ENCODE data around the gene RPS6KL1. TPM values are rescaled to one million over a fixed set of nuclear protein-coding genes. Genes with fewer than 3 reads are reported as not detected.

Gene RPS6KL1
- total RNA-seq, 1 experiment from 2014 or later = 16.4 TPM

DNA sequence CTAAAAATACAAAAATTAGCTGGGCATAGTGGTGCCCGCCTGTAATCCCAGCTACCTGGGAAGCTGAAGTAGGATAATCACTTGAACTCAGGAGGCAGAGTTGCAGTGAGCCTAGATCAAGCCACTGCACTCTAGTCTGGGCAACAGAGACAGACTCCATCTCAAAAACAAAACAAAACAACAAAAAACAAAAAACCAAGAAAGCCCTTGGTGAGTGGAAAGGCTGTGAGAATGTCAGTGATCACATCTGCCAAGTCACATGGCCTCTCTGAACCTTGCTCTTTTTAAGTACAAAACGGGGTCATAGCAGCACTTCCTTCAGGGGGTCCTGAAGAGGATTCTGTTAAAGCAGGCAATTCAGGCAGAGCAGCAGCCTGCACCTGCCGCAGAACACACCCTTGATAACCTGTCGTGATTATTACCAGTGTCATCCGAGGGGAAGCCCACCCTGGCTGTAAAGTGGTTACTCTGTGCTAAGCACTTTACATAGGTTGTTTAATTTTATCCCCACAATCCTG lies 9.6 kb downstream of the RPS6KL1 start:
- Mint-ChIP-seq H3K36me3 (ENCODE audit: insufficient read depth, unreplicated experiment) (peaks cover 5% of the 10 kb centered on the region), H3K4me1 (ENCODE audit: low read depth, unreplicated experiment) (peaks cover 14% of the 10 kb centered on the region), H3K27ac (ENCODE audit: unreplicated experiment) (no peak overlapping the region), H3K27me3 (ENCODE audit: unreplicated experiment) (no peaks in the 10 kb centered on the region), H3K4me3 (ENCODE audit: low read depth, unreplicated experiment) (no peak overlapping the region), H3K9me3 (ENCODE audit: low read depth, unreplicated experiment) (no peaks in the 10 kb centered on the region)
- intact Hi-C loops (cut with micrococcal nuclease; ENCODE audit: unreplicated experiment) = no loop called here
- no peak for DNase-seq
- no TSS peak for BruUV-seq (replicated peaks)
- CTCF ChIA-PET = no interaction called here
- TF ChIP-seq, protein P1, sequence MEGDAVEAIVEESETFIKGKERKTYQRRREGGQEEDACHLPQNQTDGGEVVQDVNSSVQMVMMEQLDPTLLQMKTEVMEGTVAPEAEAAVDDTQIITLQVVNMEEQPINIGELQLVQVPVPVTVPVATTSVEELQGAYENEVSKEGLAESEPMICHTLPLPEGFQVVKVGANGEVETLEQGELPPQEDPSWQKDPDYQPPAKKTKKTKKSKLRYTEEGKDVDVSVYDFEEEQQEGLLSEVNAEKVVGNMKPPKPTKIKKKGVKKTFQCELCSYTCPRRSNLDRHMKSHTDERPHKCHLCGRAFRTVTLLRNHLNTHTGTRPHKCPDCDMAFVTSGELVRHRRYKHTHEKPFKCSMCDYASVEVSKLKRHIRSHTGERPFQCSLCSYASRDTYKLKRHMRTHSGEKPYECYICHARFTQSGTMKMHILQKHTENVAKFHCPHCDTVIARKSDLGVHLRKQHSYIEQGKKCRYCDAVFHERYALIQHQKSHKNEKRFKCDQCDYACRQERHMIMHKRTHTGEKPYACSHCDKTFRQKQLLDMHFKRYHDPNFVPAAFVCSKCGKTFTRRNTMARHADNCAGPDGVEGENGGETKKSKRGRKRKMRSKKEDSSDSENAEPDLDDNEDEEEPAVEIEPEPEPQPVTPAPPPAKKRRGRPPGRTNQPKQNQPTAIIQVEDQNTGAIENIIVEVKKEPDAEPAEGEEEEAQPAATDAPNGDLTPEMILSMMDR (IDR thresholded peaks at IDR 0.05; ENCODE audit: unreplicated experiment) = no peak

DNA sequence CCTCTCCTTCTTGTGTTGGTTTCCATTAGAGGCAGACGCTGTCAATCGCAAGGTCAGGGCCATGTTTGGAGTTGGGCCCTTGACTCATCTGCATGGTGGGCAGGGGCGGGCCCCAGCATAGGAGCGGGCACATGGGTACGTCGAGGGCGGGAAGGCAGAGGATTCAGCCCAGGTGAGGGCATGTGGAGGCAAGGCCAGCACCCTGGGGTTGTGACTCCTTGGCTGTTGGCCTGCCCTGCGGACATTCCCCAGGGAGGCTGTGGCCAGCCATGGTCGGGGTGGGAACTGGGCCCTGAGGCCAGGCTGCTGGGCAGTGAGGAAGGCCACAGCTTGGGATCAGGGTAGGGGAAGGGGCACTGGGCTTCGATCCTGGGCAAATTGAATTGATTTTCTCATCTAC lies 10.3 kb downstream of the RPS6KL1 start:
- peaks cover 14% of the 10 kb centered on the region for H3K4me1 Mint-ChIP-seq (ENCODE audit: low read depth, unreplicated experiment)
- H3K4me3 Mint-ChIP-seq (ENCODE audit: low read depth, unreplicated experiment) = no peak overlapping the region
- H3K27me3 Mint-ChIP-seq (ENCODE audit: unreplicated experiment) = no peaks in the 10 kb centered on the region
- DNase-seq = no peak
- no TSS peak for BruUV-seq (replicated peaks)
- intact Hi-C loops (cut with micrococcal nuclease; ENCODE audit: unreplicated experiment) = no loop called here
- TF ChIP-seq, protein P1 (IDR thresholded peaks at IDR 0.05; ENCODE audit: unreplicated experiment) = no peak
- H3K9me3 Mint-ChIP-seq (ENCODE audit: low read depth, unreplicated experiment) = no peaks in the 10 kb centered on the region
- CTCF ChIA-PET = no interaction called here
- no peak overlapping the region for H3K27ac Mint-ChIP-seq (ENCODE audit: unreplicated experiment)
- H3K36me3 Mint-ChIP-seq (ENCODE audit: insufficient read depth, unreplicated experiment) = peaks cover 5% of the 10 kb centered on the region

DNA sequence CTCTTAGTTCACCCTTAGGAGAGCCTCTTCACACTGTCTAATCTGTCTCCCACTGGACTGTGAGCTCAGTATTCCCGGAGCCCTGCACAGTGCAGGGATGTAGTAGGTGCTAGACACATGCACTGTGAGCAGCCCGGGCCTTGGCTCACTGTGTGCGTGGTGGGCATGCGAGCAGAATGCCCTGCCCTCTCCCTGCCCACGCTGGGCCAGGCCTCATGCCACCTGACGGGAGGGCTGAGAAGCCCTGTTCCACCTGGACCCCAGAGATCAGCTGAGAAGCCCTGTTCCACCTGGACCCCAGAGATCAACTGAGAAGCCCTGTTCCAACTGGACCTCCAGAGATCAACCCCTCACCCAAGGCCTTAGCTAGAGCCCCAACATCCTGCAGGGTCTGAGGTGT lies 10.9 kb downstream of the RPS6KL1 start:
- TF ChIP-seq, protein P1 (IDR thresholded peaks at IDR 0.05; ENCODE audit: unreplicated experiment) = no peak
- Mint-ChIP-seq H3K4me3 (ENCODE audit: low read depth, unreplicated experiment) (peak overlapping the region; percentile 55), H3K27ac (ENCODE audit: unreplicated experiment) (no peak overlapping the region), H3K4me1 (ENCODE audit: low read depth, unreplicated experiment) (peaks cover 14% of the 10 kb centered on the region), H3K27me3 (ENCODE audit: unreplicated experiment) (no peaks in the 10 kb centered on the region), H3K9me3 (ENCODE audit: low read depth, unreplicated experiment) (no peaks in the 10 kb centered on the region), H3K36me3 (ENCODE audit: insufficient read depth, unreplicated experiment) (peaks cover 5% of the 10 kb centered on the region)
- intact Hi-C loops (cut with micrococcal nuclease; ENCODE audit: unreplicated experiment) = no loop called here
- no peak for DNase-seq
- CTCF ChIA-PET = interaction anchor here (0.7 to 1.5 kb wide), 4 partner anchors 11 to 785 kb away, joined by 3 to 5 read pairs (median 3); partner anchors contain the start of gene RPS6KL1
- no TSS peak for BruUV-seq (replicated peaks)

DNA sequence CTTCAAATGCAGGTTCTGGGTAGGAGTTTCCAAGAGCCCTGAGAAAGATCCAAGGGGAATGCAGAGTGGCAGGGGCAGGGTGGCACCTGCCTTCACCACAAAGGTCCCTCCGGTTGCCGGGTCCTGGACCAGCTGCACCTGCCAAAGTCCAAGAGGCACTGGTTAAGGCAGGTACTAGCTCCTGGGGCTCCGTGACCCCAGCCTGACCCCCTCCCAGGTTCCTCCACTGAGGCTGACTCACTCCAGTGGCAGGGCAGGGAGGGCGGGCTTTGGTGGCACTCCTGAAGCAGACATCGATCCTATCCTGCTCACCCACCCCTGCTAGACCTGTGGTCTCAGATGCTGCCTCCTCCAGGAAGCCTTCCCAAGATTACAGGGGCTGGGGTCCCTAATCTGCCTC lies 11.4 kb downstream of the RPS6KL1 start:
- Mint-ChIP-seq H3K4me1 (ENCODE audit: low read depth, unreplicated experiment) (peaks cover 14% of the 10 kb centered on the region), H3K27ac (ENCODE audit: unreplicated experiment) (no peak overlapping the region), H3K9me3 (ENCODE audit: low read depth, unreplicated experiment) (no peaks in the 10 kb centered on the region), H3K36me3 (ENCODE audit: insufficient read depth, unreplicated experiment) (peaks cover 5% of the 10 kb centered on the region), H3K27me3 (ENCODE audit: unreplicated experiment) (no peaks in the 10 kb centered on the region), H3K4me3 (ENCODE audit: low read depth, unreplicated experiment) (peak overlapping the region; percentile 55)
- no TSS peak for BruUV-seq (replicated peaks)
- DNase-seq = peak; percentile 64
- intact Hi-C loops (cut with micrococcal nuclease; ENCODE audit: unreplicated experiment) = no loop called here
- CTCF ChIA-PET = interaction anchor here (0.7 to 1.5 kb wide), 5 partner anchors 12 to 785 kb away, joined by 3 to 5 read pairs (median 3); partner anchors contain the start of gene RPS6KL1
- TF ChIP-seq, protein P1 (IDR thresholded peaks at IDR 0.05; ENCODE audit: unreplicated experiment) = no peak

Data from Calu3 (cell line).